Fibroblast of pulmonary artery (primary cell): Measurements from ENCODE around the gene GRAMD2A.

Experiments used
- DNase-seq: peaks from one replicate; pipeline ENCODE4 v3.0.0-alpha.2; 2010; ENCODE audit warnings: low read depth
- H3K4me3 ChIP-seq: replicated peaks from 2 replicates; pipeline ENCODE4 v1.5.1; 2011; ENCODE audit warnings: low read depth, mild to moderate bottlenecking, control low read depth, low read length, moderate library complexity
- CTCF ChIP-seq: IDR thresholded peaks from 2 replicates; pipeline ENCODE4 v1.5.1; 2011; ENCODE audit warnings: mild to moderate bottlenecking, control low read depth, low read length, inconsistent platforms; ENCODE audit errors: missing control alignments

GRAMD2A gene

GRCh38 chr15:72113347-72114031, 84.1 kb downstream of the GRAMD2A start:
- no peak overlapping the region for H3K4me3 ChIP-seq
- TF ChIP-seq CTCF = no peak
- DNase-seq = no peak

- TF ChIP-seq CTCF = no peak
- no peak overlapping the region for H3K4me3 ChIP-seq
- DNase-seq = no peak
These were observed 84.8 kb downstream of the GRAMD2A start for GRCh38 chr15:72112805-72113204.

- no peak for TF ChIP-seq CTCF
- DNase-seq = no peak
These were observed 85.5 kb downstream of the GRAMD2A start for GRCh38 chr15:72112116-72112515.

GRCh38 chr15:72110355-72110754, 87.2 kb downstream of the GRAMD2A start:
- DNase-seq = no peak
- no peak for TF ChIP-seq CTCF
- H3K4me3 ChIP-seq = no peak overlapping the region

More at GRCh38 chr15:72112116-72112515, 85.5 kb downstream of the GRAMD2A start:
- no peak overlapping the region for H3K4me3 ChIP-seq
